K562 (cell line): Measurements from ENCODE around the gene ACSF3. TPM values are rescaled to one million over a fixed set of nuclear protein-coding genes. Genes with fewer than 3 reads are reported as not detected.

Source experiments
- ATAC-seq: fragments of 200-7000 bp; cut with Tn5 transposase; 3 replicates; pipeline ENCODE4 v1.9.1; 2020; ENCODE audit warnings: moderate library complexity
- BruUV-seq: library from RNA; stranded (reverse); fragments of 400-500 nt; replicated peaks from 2 replicates; lab custom pipeline; 2021; lab: Mats Ljungman, UMichigan
- CTCF ChIA-PET: fragments of 300-600 bp; formaldehyde crosslinking; extraction: SDS; loops from one replicate; lab custom pipeline; 2021; ENCODE audit warnings: low intra/inter-chr PET ratio; lab: Yijun Ruan, JAX
- POLR2A ChIA-PET: fragments of 300-600, 350-650 bp; sonication (Branson Sonifier 250); formaldehyde crosslinking; extraction: SDS; loops from one replicate; lab custom pipeline; 2021; ENCODE audit warnings: antibody characterized with exemption, inconsistent platforms; lab: Yijun Ruan, JAX
- DNase-seq, 4 experiments: peaks; one replicate each; pipeline versions ENCODE4 v3.0.0 to v3.0.0-alpha.2; 2011 to 2018; ENCODE audit warnings: low spot score in 3 of 4, mixed read lengths in 3 of 4; ENCODE audit errors: extremely low read depth in 1 of 4
- FAIRE-seq: peaks from 2 replicates; lab custom pipeline; 2011; peaks lifted over from hg19 to GRCh38; lab: Jason Lieb, UNC
- H2AFZ ChIP-seq: 2 replicates; pipeline ENCODE4 v1.6.0; 2011; ENCODE audit warnings: low read depth, low read length, control low read depth, inconsistent platforms
- H3K27ac ChIP-seq: fragments of 200-600 bp; 3 replicates; pipeline ENCODE4 v1.8.0; 2011; ENCODE audit warnings: low read depth, mild to moderate bottlenecking, control low read depth, inconsistent platforms, low read length, moderate library complexity, mixed read lengths; ENCODE audit errors: extremely low read depth
- H3K27me3 ChIP-seq, 2 experiments: fragments of 300-600 bp in 1 of 2; 2 replicates in 1 of 2; 3 replicates in 1 of 2; pipeline versions ENCODE4 v1.6.0 to v1.8.0; 2011; ENCODE audit warnings: inconsistent platforms in 2 of 2, low read length in 2 of 2, mild to moderate bottlenecking in 1 of 2, mixed read lengths in 1 of 2, moderate library complexity in 1 of 2; ENCODE audit not compliant: control insufficient read depth in 2 of 2, insufficient read depth in 2 of 2
- H3K36me3 ChIP-seq: fragments of 300-600 bp; 3 replicates; pipeline ENCODE4 v1.8.0; 2011; ENCODE audit warnings: mild to moderate bottlenecking, low read length, inconsistent platforms; ENCODE audit not compliant: control insufficient read depth, insufficient read depth
- H3K4me1 ChIP-seq, 2 experiments: fragments of 200-600 bp in 1 of 2; replicated peaks in 1 of 2; 2 replicates in 1 of 2; 3 replicates in 1 of 2; pipeline versions ENCODE4 v1.5.1 to v1.8.0; 2011; ENCODE audit warnings: inconsistent platforms in 2 of 2, low read length in 2 of 2, mild to moderate bottlenecking in 1 of 2, mixed read lengths in 1 of 2, moderate library complexity in 1 of 2; ENCODE audit not compliant: control insufficient read depth in 2 of 2, insufficient read depth in 2 of 2
- H3K4me2 ChIP-seq: 2 replicates; pipeline ENCODE4 v1.6.1; 2011; ENCODE audit warnings: low read length, control low read depth, inconsistent platforms, mixed read lengths; ENCODE audit not compliant: insufficient read depth
- H3K4me3 ChIP-seq: fragments of 200-600 bp; sonication (generic), shearing (Covaris generic); 2 replicates; pipeline ENCODE4 v1.5.1; 2016; ENCODE audit warnings: control low read depth, inconsistent platforms
- H3K79me2 ChIP-seq: fragments of 200-600 bp; 3 replicates; pipeline ENCODE4 v1.8.0; 2011; ENCODE audit warnings: low read length, inconsistent platforms; ENCODE audit not compliant: control insufficient read depth, insufficient read depth
- H3K9ac ChIP-seq, 2 experiments: 2 replicates each; pipeline versions ENCODE4 v1.6.0 to v1.6.1; 2011; ENCODE audit warnings: low read depth in 2 of 2, low read length in 2 of 2, control low read depth in 1 of 2, inconsistent platforms in 1 of 2, mild to moderate bottlenecking in 1 of 2, mixed read lengths in 1 of 2; ENCODE audit not compliant: insufficient read depth in 1 of 2
- H3K9me1 ChIP-seq: one replicate; pipeline ENCODE4 v1.6.0; 2011; ENCODE audit warnings: inconsistent platforms, mild to moderate bottlenecking, low read length, moderate library complexity; ENCODE audit not compliant: control insufficient read depth, insufficient read depth
- H3K9me3 ChIP-seq: replicated peaks from 2 replicates; pipeline ENCODE4 v1.5.1; 2011; ENCODE audit warnings: low read depth, low read length, inconsistent platforms; ENCODE audit not compliant: control insufficient read depth, insufficient read depth
- H4K20me1 ChIP-seq: replicated peaks from 2 replicates; pipeline ENCODE4 v1.6.1; 2011; ENCODE audit warnings: low read length, inconsistent platforms, mixed read lengths; ENCODE audit not compliant: control insufficient read depth, insufficient read depth
- BMI1 ChIP-seq: fragments of 150-350 bp; IDR thresholded peaks from 2 replicates; pipeline ENCODE4 v1.6.1; 2014; ENCODE audit warnings: low read length
- CBX1 ChIP-seq: sonication (generic); IDR thresholded peaks from 2 replicates; pipeline ENCODE4 v1.6.1; 2016; ENCODE audit warnings: antibody characterized with exemption, low read depth, mild to moderate bottlenecking
- EGR1 ChIP-seq: fragments of 450-650 bp; conservative IDR thresholded peaks from 2 replicates; pipeline ENCODE4 v1.6.1; 2017; ENCODE audit warnings: mild to moderate bottlenecking
- ERF ChIP-seq: fragments of 450-650 bp; formaldehyde crosslinking; IDR thresholded peaks from 2 replicates; pipeline ENCODE4 v1.4.0; 2020; ENCODE audit warnings: mild to moderate bottlenecking, mixed read lengths
- MCM5 ChIP-seq: fragments of 450-650 bp; IDR thresholded peaks from 2 replicates; pipeline ENCODE4 v1.6.1; 2016; ENCODE audit warnings: low read depth
- MIER1 ChIP-seq: fragments of 450-650 bp; IDR thresholded peaks from 2 replicates; pipeline ENCODE4 v1.6.1; 2016; ENCODE audit warnings: antibody characterized with exemption, mild to moderate bottlenecking, low read depth
- TSC22D4 ChIP-seq: fragments of 450-650 bp; IDR thresholded peaks from 2 replicates; pipeline ENCODE4 v1.6.1; 2016; ENCODE audit warnings: missing genetic modification characterization, missing biosample characterization, control low read depth
- XRCC4 ChIP-seq: IDR thresholded peaks from one replicate; pipeline ENCODE4 v1.6.1; 2011; ENCODE audit not compliant: insufficient read depth, insufficient read length; ENCODE audit errors: extremely low read depth
- ZBED1 ChIP-seq: IDR thresholded peaks from 2 replicates; pipeline ENCODE4 v1.6.1; 2014
- ZNF165 ChIP-seq: fragments of 250-450 bp; sonication (Bioruptor Pico); IDR thresholded peaks from 2 replicates; pipeline ENCODE4 v1.4.0; 2020; ENCODE audit warnings: borderline replicate concordance
- WGBS: fragments of 100-300 bp; shearing (Covaris generic); methylation state at CpG from one replicate; pipeline ENCODE4 v1.1.6; 2016; ENCODE audit warnings: low coverage, mixed read lengths; ENCODE audit not compliant: insufficient coverage; ENCODE audit errors: missing lambda C conversion rate; 5-methylcytosine and 5-hydroxymethylcytosine counted together
- in situ Hi-C: fragments of 300-500 bp; cut with MboI; formaldehyde crosslinking; loops from 4 replicates; pipeline ENCODE4 v1.15.0; 2018; ENCODE audit warnings: inconsistent platforms, mixed read lengths
- intact Hi-C: fragments of 100-400 bp; cut with micrococcal nuclease; formaldehyde crosslinking; loops from 2 replicates; pipeline ENCODE4 v1.14.2; 2022
- polyA plus RNA-seq, 8 experiments: library from polyadenylated mRNA; depleted of rRNA in 4 of 8; stranded (reverse) in 5 of 8; unstranded in 3 of 8; fragments of >200 nt; fragmentation: Nextera tagmentation in 2 of 8; fragmentation: Illumina TruSeq in 1 of 8; extraction: Ambion mirVana in 2 of 8; extraction: Trizol in 1 of 8; gene quantifications; 2 replicates each; pipeline versions ENCODE4 v1.2.1 to v1.2.3, GENCODE V29; 2011 to 2014; ENCODE audit warnings: inconsistent platforms in 1 of 8, missing spikeins in 1 of 8
- total RNA-seq, 7 experiments: library from RNA; depleted of rRNA in 6 of 7; stranded (reverse); fragments of >200 nt in 6 of 7; fragmentation: Illumina TruSeq in 2 of 7; extraction: Trizol in 2 of 7; gene quantifications; 2 replicates each; pipeline versions ENCODE4 v1.2.1 to v1.2.3, GENCODE V29; 2011 to 2021; ENCODE audit warnings: low replicate concordance in 1 of 7
- TF ChIP-seq, protein P1 (sequence below), 2 experiments: fragments of 250-450 bp in 1 of 2; fragments of 450-650 bp in 1 of 2; sonication (Bioruptor Pico) in 1 of 2; IDR thresholded peaks; 2 replicates each; pipeline versions ENCODE4 v1.6.1 to v1.8.0; 2016 to 2021; ENCODE audit warnings: mild to moderate bottlenecking in 2 of 2, moderate library complexity in 2 of 2, missing compliant biosample characterization in 1 of 2, missing genetic modification characterization in 1 of 2
- TF ChIP-seq, protein P2 (sequence below): fragments of 450-650 bp; formaldehyde crosslinking; IDR thresholded peaks from 2 replicates; pipeline ENCODE4 v1.4.0; 2022; ENCODE audit warnings: missing genetic modification characterization
- TF ChIP-seq, protein P3 (sequence below): sonication (generic); formaldehyde crosslinking; IDR thresholded peaks from 2 replicates; pipeline ENCODE4 v1.8.0; 2023; ENCODE audit warnings: mild to moderate bottlenecking, missing genetic modification reagents
- TF ChIP-seq, protein P4 (sequence below): sonication (generic); formaldehyde crosslinking; IDR thresholded peaks from 2 replicates; pipeline ENCODE4 v1.8.0; 2023; ENCODE audit warnings: mild to moderate bottlenecking, missing genetic modification reagents
- TF ChIP-seq, protein P5 (sequence below): IDR thresholded peaks from 2 replicates; pipeline ENCODE4 v1.6.1; 2012; ENCODE audit warnings: low read depth, low read length, improper control_type of control experiment, borderline replicate concordance

ACSF3 gene
- total and polyA plus RNA-seq, 9 of the 15 experiments (the other 6 are each of a cell fraction or from before 2014, with no cell fraction given), result 0.77 to 32.8 (median 14.7) TPM

DNA sequence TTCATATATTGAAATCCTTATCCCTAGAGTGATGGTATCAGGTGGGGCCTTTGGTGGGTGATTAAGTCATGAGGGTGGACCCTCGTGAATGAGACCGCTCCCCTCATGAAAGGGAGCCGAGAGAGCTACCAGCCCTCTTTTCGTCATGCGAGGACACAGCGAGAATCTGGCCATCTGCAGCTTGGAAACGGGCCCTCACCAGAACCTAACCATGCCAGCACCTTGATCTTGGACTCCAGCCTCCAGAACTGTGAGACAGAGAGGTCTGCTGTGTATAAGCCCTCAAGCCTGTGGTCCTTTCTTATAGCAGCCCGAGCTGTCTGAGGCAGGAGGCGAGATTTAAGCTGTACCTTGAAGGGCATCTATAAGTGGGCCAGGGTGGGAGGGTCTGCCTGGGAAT is 23.7 kb upstream of the ACSF3 start:
- POLR2A ChIA-PET, result interaction anchor here (0.6 kb wide), 1 partner anchor 33 kb away, joined by 3 read pairs; no protein-coding TSS in a partner anchor
- Histone ChIP-seq H3K4me3 (no peak overlapping the region), H3K4me2 (no peak overlapping the region), H3K27ac (no peak overlapping the region), H3K4me1 (peaks cover 0 to 50% of the 10 kb centered on the region in 2 experiments; a peak in 3 of 5 replicates), H3K79me2 (no peaks in the 10 kb centered on the region), H2AFZ (no peak overlapping the region), H3K9ac (no peak overlapping the region), H3K9me3 (peaks cover 11% of the 10 kb centered on the region; the same call in 1 of the 2 replicates), H3K36me3 (no peaks in the 10 kb centered on the region), H3K27me3 (peaks cover 8 to 41% of the 10 kb centered on the region in 2 experiments; a peak in 4 of 5 replicates), H3K9me1 (no peaks in the 10 kb centered on the region), H4K20me1 (no peaks in the 10 kb centered on the region)
- DNase-seq, result no peak
- intact Hi-C loops, result no loop called here
- BruUV-seq, result no TSS peak
- in situ Hi-C loops, result no loop called here
- 0% methylated on average over 9 of the region's 9 CpGs for WGBS
- no peak for ATAC-seq
- CTCF ChIA-PET, result no interaction called here
- FAIRE-seq, result no peak
- TF ChIP-seq BMI1 (no peak), MCM5 (no peak), CBX1 (no peak), ERF (CRISPR knock-in tag) (no peak), TSC22D4 (tag) (no peak), ZNF165 (CRISPR knock-in tag) (no peak), MIER1 (no peak), ZBED1 (no peak), XRCC4 (no peak), EGR1 (no peak)
- TF ChIP-seq, protein P1, sequence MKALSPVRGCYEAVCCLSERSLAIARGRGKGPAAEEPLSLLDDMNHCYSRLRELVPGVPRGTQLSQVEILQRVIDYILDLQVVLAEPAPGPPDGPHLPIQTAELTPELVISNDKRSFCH (CRISPR knock-in tag; IDR thresholded peaks at IDR 0.05), result no peak
- TF ChIP-seq, protein P1 (tag; IDR thresholded peaks at IDR 0.05), result no peak
- TF ChIP-seq, protein P2, sequence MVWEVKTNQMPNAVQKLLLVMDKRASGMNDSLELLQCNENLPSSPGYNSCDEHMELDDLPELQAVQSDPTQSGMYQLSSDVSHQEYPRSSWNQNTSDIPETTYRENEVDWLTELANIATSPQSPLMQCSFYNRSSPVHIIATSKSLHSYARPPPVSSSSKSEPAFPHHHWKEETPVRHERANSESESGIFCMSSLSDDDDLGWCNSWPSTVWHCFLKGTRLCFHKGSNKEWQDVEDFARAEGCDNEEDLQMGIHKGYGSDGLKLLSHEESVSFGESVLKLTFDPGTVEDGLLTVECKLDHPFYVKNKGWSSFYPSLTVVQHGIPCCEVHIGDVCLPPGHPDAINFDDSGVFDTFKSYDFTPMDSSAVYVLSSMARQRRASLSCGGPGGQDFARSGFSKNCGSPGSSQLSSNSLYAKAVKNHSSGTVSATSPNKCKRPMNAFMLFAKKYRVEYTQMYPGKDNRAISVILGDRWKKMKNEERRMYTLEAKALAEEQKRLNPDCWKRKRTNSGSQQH (CRISPR knock-in tag), result no peak
- TF ChIP-seq, protein P3, sequence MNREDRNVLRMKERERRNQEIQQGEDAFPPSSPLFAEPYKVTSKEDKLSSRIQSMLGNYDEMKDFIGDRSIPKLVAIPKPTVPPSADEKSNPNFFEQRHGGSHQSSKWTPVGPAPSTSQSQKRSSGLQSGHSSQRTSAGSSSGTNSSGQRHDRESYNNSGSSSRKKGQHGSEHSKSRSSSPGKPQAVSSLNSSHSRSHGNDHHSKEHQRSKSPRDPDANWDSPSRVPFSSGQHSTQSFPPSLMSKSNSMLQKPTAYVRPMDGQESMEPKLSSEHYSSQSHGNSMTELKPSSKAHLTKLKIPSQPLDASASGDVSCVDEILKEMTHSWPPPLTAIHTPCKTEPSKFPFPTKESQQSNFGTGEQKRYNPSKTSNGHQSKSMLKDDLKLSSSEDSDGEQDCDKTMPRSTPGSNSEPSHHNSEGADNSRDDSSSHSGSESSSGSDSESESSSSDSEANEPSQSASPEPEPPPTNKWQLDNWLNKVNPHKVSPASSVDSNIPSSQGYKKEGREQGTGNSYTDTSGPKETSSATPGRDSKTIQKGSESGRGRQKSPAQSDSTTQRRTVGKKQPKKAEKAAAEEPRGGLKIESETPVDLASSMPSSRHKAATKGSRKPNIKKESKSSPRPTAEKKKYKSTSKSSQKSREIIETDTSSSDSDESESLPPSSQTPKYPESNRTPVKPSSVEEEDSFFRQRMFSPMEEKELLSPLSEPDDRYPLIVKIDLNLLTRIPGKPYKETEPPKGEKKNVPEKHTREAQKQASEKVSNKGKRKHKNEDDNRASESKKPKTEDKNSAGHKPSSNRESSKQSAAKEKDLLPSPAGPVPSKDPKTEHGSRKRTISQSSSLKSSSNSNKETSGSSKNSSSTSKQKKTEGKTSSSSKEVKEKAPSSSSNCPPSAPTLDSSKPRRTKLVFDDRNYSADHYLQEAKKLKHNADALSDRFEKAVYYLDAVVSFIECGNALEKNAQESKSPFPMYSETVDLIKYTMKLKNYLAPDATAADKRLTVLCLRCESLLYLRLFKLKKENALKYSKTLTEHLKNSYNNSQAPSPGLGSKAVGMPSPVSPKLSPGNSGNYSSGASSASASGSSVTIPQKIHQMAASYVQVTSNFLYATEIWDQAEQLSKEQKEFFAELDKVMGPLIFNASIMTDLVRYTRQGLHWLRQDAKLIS, result no peak
- TF ChIP-seq, protein P4, sequence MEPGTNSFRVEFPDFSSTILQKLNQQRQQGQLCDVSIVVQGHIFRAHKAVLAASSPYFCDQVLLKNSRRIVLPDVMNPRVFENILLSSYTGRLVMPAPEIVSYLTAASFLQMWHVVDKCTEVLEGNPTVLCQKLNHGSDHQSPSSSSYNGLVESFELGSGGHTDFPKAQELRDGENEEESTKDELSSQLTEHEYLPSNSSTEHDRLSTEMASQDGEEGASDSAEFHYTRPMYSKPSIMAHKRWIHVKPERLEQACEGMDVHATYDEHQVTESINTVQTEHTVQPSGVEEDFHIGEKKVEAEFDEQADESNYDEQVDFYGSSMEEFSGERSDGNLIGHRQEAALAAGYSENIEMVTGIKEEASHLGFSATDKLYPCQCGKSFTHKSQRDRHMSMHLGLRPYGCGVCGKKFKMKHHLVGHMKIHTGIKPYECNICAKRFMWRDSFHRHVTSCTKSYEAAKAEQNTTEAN (CRISPR knock-in tag), result no peak
- TF ChIP-seq, protein P5, sequence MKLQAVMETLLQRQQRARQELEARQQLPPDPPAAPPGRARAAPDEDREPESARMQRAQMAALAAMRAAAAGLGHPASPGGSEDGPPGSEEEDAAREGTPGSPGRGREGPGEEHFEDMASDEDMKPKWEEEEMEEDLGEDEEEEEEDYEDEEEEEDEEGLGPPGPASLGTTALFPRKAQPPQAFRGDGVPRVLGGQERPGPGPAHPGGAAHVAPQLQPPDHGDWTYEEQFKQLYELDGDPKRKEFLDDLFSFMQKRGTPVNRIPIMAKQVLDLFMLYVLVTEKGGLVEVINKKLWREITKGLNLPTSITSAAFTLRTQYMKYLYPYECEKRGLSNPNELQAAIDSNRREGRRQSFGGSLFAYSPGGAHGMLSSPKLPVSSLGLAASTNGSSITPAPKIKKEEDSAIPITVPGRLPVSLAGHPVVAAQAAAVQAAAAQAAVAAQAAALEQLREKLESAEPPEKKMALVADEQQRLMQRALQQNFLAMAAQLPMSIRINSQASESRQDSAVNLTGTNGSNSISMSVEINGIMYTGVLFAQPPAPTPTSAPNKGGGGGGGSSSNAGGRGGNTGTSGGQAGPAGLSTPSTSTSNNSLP, result no peak
